GM23248 (cell line): ENCODE data around the gene ATG9B. TPM values are rescaled to one million over a fixed set of nuclear protein-coding genes. Genes with fewer than 3 reads are reported as not detected.
A peak's percentile ranks its signal among the peaks of the same experiment; 100 is the strongest.

ENCODE experiments used
- DNase-seq: peaks from one replicate; pipeline ENCODE4 v3.0.0-alpha.2; 2015
- H2AFZ ChIP-seq: fragments of 200-600 bp; sonication (generic); 2 replicates; pipeline ENCODE4 v1.6.1; 2016; ENCODE audit warnings: antibody characterized with exemption
- H3F3A ChIP-seq: fragments of 200-600 bp; sonication (generic); 2 replicates; pipeline ENCODE4 v1.6.1; 2016; ENCODE audit warnings: mild to moderate bottlenecking, antibody characterized with exemption, mixed run types; ENCODE audit not compliant: insufficient read depth
- H3K27ac ChIP-seq: fragments of 200-600 bp; sonication (generic); 2 replicates; pipeline ENCODE4 v1.5.1; 2016; ENCODE audit warnings: mild to moderate bottlenecking
- H3K27me3 ChIP-seq: fragments of 200-600 bp; sonication (generic); replicated peaks from 2 replicates; pipeline ENCODE4 v1.6.1; 2016; ENCODE audit warnings: mild to moderate bottlenecking; ENCODE audit not compliant: insufficient read depth
- H3K36me3 ChIP-seq: fragments of 200-600 bp; sonication (generic); 2 replicates; pipeline ENCODE4 v1.6.1; 2016; ENCODE audit warnings: low read depth, mild to moderate bottlenecking
- H3K4me1 ChIP-seq: fragments of 200-600 bp; sonication (generic); 2 replicates; pipeline ENCODE4 v1.6.1; 2016; ENCODE audit warnings: mild to moderate bottlenecking; ENCODE audit not compliant: insufficient read depth
- H3K4me2 ChIP-seq: fragments of 200-600 bp; sonication (generic); one replicate; pipeline ENCODE4 v1.6.1; 2016; ENCODE audit warnings: mild to moderate bottlenecking; ENCODE audit not compliant: unreplicated experiment
- H3K4me3 ChIP-seq: fragments of 200-600 bp; sonication (generic); 2 replicates; pipeline ENCODE4 v1.5.1; 2016; ENCODE audit warnings: mild to moderate bottlenecking
- H3K79me2 ChIP-seq: fragments of 200-600 bp; sonication (generic); 2 replicates; pipeline ENCODE4 v1.6.1; 2016; ENCODE audit warnings: mild to moderate bottlenecking; ENCODE audit not compliant: insufficient read depth
- H3K9ac ChIP-seq: fragments of 200-600 bp; sonication (generic); 2 replicates; pipeline ENCODE4 v1.6.1; 2016; ENCODE audit warnings: mild to moderate bottlenecking
- H3K9me2 ChIP-seq: fragments of 200-600 bp; sonication (generic); 2 replicates; pipeline ENCODE4 v1.6.1; 2016; ENCODE audit warnings: mixed run types, mild to moderate bottlenecking, moderate library complexity; ENCODE audit not compliant: insufficient read depth
- H3K9me3 ChIP-seq: fragments of 200-600 bp; sonication (generic); one replicate; pipeline ENCODE4 v1.6.1; 2017; ENCODE audit warnings: low read depth
- H4K20me1 ChIP-seq: fragments of 200-600 bp; sonication (generic); 2 replicates; pipeline ENCODE4 v1.6.0; 2016; ENCODE audit not compliant: insufficient read depth
- EZH2 ChIP-seq: fragments of 200-600 bp; sonication (generic); IDR thresholded peaks from 2 replicates; pipeline ENCODE4 v1.6.1; 2018; ENCODE audit warnings: antibody characterized with exemption, mild to moderate bottlenecking; ENCODE audit not compliant: insufficient read depth, poor library complexity, severe bottlenecking
- EZH2phosphoT487 ChIP-seq: fragments of 200-600 bp; sonication (generic); IDR thresholded peaks from 2 replicates; pipeline ENCODE4 v1.6.1; 2018; ENCODE audit warnings: antibody characterized with exemption, moderate library complexity, mild to moderate bottlenecking, low read depth; ENCODE audit not compliant: insufficient read depth
- WGBS, 2 experiments: methylation state at CpG; one replicate each; pipeline ENCODE4 v1.1.6; 2015 to 2017; ENCODE audit warnings: low lambda C conversion rate in 2 of 2, low coverage in 1 of 2; ENCODE audit errors: missing lambda C conversion rate in 2 of 2; 5-methylcytosine and 5-hydroxymethylcytosine counted together
- in situ Hi-C: fragments of 300-500 bp; cut with MboI; formaldehyde crosslinking; loops from 2 replicates; pipeline ENCODE4 v1.15.0; 2020
- polyA plus RNA-seq: library from polyadenylated mRNA; unstranded; fragments of >200 nt; fragmentation: Nextera tagmentation; extraction: Ambion mirVana; gene quantifications from 2 replicates; pipeline ENCODE4 v1.2.1, GENCODE V29; 2016
- total RNA-seq: library from RNA; depleted of rRNA; stranded (reverse); fragments of >200 nt; shearing (Covaris generic); gene quantifications from 2 replicates; pipeline ENCODE4 v1.2.3, GENCODE V29; 2014

ATG9B gene
- total and polyA plus RNA-seq, 2 experiments from 2014 or later, result 0.79 TPM; not detected in 1

DNA sequence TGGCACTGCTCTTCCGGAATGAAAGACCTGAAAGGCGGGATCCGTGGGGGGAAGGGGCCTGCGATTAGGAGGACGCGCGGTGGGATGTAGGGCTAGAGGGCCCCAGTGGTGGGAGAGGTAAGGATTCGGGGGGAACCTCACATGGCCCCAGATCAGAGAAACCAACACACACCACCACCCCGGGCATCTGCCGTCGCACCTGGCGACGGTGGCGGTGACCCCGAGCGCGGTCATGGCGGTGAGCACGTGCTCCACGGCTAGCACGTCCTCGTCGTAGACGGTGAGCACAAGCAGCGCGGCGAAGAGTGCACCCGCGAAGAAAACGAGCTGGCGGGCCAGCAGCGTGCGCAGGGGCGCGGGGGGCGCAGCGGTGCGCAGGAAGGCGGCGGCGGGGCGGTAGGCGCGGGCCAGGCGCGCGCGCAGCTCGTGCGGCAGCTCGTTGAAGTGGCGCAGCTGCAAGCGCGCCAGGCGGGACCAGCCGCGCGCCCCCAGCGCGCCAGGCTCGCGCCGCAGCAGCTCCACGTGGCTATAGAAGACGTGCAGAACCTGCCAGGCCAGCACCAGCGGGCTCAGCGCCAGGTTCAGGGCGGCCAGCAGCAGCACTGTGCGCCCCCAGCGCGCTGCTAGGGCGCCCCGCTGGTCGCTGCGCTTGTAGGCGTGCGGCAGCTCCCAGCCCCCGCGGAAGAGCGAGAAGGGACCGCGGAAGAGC is 5.7 kb downstream of the ATG9B start:
- 5% methylated on average over 52 to 77 of the region's 82 CpGs for WGBS, 2 experiments
- Histone ChIP-seq H2AFZ (peak overlapping the region; percentile 56), H3F3A (no peaks in the 10 kb centered on the region), H3K9me2 (no peaks in the 10 kb centered on the region), H3K27me3 (peaks cover 19% of the 10 kb centered on the region), H3K4me3 (peak overlapping the region; percentile 38), H3K9ac (no peak overlapping the region), H3K4me2 (peak overlapping the region; percentile 54), H3K27ac (no peak overlapping the region), H3K9me3 (no peaks in the 10 kb centered on the region), H3K4me1 (no peaks in the 10 kb centered on the region), H3K36me3 (no peaks in the 10 kb centered on the region), H3K79me2 (no peaks in the 10 kb centered on the region), H4K20me1 (no peaks in the 10 kb centered on the region)
- TF ChIP-seq EZH2phosphoT487 (no peak), EZH2 (no peak)
- peak; percentile 52 for DNase-seq
- in situ Hi-C loops, result no loop called here

DNA sequence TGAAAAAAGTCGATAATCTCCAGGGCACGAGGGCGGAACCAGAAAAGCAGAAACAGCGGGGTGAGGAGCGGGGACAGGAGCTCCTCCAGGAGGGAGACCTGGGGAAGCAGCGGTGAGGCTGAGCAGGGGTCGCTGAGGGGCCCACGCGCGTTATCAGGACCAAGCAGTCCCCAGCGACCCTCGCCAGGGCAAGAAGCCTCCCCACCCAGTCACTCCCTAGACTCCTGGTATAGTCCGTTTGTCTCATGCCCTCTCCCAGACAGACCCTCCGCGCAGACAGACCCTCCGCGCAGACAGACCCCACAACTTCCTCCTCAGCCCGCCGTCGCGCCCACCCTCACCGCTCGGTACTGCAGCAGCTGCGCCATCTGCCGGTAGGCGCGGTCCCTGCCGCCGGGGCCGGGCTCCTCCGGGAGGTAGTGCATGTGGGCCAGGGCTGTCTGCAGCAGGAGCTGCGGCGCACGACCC is 6.3 kb downstream of the ATG9B start:
- H3K9me2 ChIP-seq, result no peaks in the 10 kb centered on the region
- no peaks in the 10 kb centered on the region for H3K79me2 ChIP-seq
- H3K4me2 ChIP-seq, result peak overlapping the region; percentile 54
- H3K36me3 ChIP-seq, result no peaks in the 10 kb centered on the region
- H4K20me1 ChIP-seq, result no peaks in the 10 kb centered on the region
- no peaks in the 10 kb centered on the region for H3F3A ChIP-seq
- peaks cover 19% of the 10 kb centered on the region for H3K27me3 ChIP-seq
- peak overlapping the region; percentile 38 for H3K4me3 ChIP-seq
- in situ Hi-C loops, result no loop called here
- WGBS, 2 experiments, result 2 to 5% methylated on average over 34 of the region's 34 CpGs
- H3K4me1 ChIP-seq, result no peaks in the 10 kb centered on the region
- no peak overlapping the region for H3K9ac ChIP-seq
- peak; percentile 73 for DNase-seq
- H3K9me3 ChIP-seq, result no peaks in the 10 kb centered on the region
- TF ChIP-seq EZH2phosphoT487 (no peak), EZH2 (no peak)
- peak overlapping the region; percentile 56 for H2AFZ ChIP-seq
- no peak overlapping the region for H3K27ac ChIP-seq

DNA sequence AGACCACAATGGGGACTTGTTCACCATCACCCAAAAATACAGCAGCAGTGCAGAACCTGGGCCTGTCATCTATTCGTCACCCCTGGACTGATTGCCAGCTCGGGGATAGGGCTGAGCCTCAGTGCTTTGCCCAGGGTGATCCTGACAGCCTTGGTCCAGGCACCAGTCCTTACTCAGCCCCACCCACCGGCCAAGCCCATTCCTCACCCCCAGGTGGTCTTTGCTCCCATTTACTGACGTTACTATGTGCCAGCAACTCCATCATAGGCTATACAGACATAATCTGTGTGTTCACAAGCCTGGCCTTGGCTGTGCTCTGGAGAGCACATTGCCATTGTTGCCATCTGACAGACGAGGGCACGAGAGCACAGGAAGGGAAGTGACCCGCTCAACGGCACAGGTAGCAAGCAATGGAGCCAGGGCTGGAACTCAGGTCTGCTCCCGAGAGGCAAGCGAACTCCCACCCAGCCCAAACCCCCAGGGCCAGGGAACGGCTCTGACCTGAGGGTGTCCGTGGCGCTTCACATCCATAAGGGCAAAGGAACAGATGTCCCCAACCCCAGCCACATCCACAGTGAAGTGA is 6.8 kb downstream of the ATG9B start:
- H3K4me2 ChIP-seq, result no peak overlapping the region
- H3K9ac ChIP-seq, result no peak overlapping the region
- peaks cover 19% of the 10 kb centered on the region for H3K27me3 ChIP-seq
- H3K4me1 ChIP-seq, result no peaks in the 10 kb centered on the region
- TF ChIP-seq EZH2phosphoT487, result no peak
- no peak for TF ChIP-seq EZH2
- WGBS, 2 experiments, result 33% methylated on average over 13 of the region's 13 CpGs
- no peaks in the 10 kb centered on the region for H3K9me2 ChIP-seq
- H3K4me3 ChIP-seq, result no peak overlapping the region
- peak overlapping the region; percentile 56 for H2AFZ ChIP-seq
- no peak overlapping the region for H3K27ac ChIP-seq
- H3K36me3 ChIP-seq, result no peaks in the 10 kb centered on the region
- no peak for DNase-seq
- H3F3A ChIP-seq, result no peaks in the 10 kb centered on the region
- in situ Hi-C loops, result no loop called here
- no peaks in the 10 kb centered on the region for H4K20me1 ChIP-seq
- H3K9me3 ChIP-seq, result no peaks in the 10 kb centered on the region
- H3K79me2 ChIP-seq, result no peaks in the 10 kb centered on the region

DNA sequence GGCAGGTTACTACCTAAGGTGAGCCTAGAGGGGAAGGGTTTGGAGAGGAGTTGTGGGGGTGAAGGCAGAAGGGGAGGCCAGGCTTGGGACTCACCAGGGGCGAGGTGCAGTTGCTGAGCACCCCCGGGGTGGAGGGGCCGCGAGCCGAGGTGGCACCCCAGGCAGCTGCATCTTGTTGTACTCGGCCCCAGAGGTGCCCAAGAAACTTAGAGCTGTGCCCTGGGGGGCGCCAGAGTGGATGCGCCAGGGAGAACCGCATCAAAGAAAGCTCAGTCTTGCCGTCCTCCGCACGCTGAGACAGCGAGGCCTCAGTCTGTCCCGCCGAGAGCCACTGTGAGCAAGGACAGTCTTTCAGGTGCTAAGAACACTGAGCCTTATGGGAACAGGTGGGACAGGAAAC is 7.4 kb downstream of the ATG9B start:
- H3K4me1 ChIP-seq, result no peaks in the 10 kb centered on the region
- no peaks in the 10 kb centered on the region for H4K20me1 ChIP-seq
- no peak overlapping the region for H2AFZ ChIP-seq
- H3K27me3 ChIP-seq, result peaks cover 19% of the 10 kb centered on the region
- H3K9me3 ChIP-seq, result no peaks in the 10 kb centered on the region
- no peaks in the 10 kb centered on the region for H3K36me3 ChIP-seq
- no peak overlapping the region for H3K27ac ChIP-seq
- in situ Hi-C loops, result no loop called here
- no peak overlapping the region for H3K4me3 ChIP-seq
- no peaks in the 10 kb centered on the region for H3K79me2 ChIP-seq
- TF ChIP-seq EZH2, result no peak
- no peak for TF ChIP-seq EZH2phosphoT487
- H3K4me2 ChIP-seq, result no peak overlapping the region
- no peak for DNase-seq
- WGBS, 2 experiments, result 81 to 82% methylated on average over 12 to 15 of the region's 15 CpGs
- H3K9ac ChIP-seq, result no peak overlapping the region
- H3K9me2 ChIP-seq, result no peaks in the 10 kb centered on the region
- no peaks in the 10 kb centered on the region for H3F3A ChIP-seq
